Stimulated activated CD8-positive, alpha-beta memory T cell treated with anti-CD3 and anti-CD28 coated beads, Interleukin-7, amount 100 ng/mL, for 24 hours (primary cell): ENCODE measurements around the gene HOXA9.

ENCODE experiments used
- DNase-seq: peaks from one replicate; pipeline ENCODE4 v3.0.0-alpha.2; 2020; ENCODE audit warnings: low read depth

The HOXA9 gene

GRCh38 chr7:27124902-27125689, 40.2 kb downstream of the HOXA9 start:
- DNase-seq, result no peak

GRCh38 chr7:27124096-27124901, 41.0 kb downstream of the HOXA9 start:
- DNase-seq, result no peak

GRCh38 chr7:27123477-27124053, 41.8 kb downstream of the HOXA9 start:
- DNase-seq, result no peak

- no peak for DNase-seq
Measured at GRCh38 chr7:27123007-27123476, 42.3 kb downstream of the HOXA9 start.

GRCh38 chr7:27122077-27122910, 43.0 kb downstream of the HOXA9 start:
- no peak for DNase-seq

GRCh38 chr7:27121684-27122076, 43.7 kb downstream of the HOXA9 start:
- DNase-seq, result no peak

- DNase-seq, result no peak
Measured at GRCh38 chr7:27119412-27119911, 45.9 kb downstream of the HOXA9 start.

- no peak for DNase-seq
Measured at GRCh38 chr7:27118580-27118979, 46.8 kb downstream of the HOXA9 start.

GRCh38 chr7:27117887-27118491, 47.3 kb downstream of the HOXA9 start:
- no peak for DNase-seq

GRCh38 chr7:27116962-27117886, 48.1 kb downstream of the HOXA9 start:
- no peak for DNase-seq

GRCh38 chr7:27116031-27116961, 49.0 kb downstream of the HOXA9 start:
- no peak for DNase-seq

- DNase-seq, result no peak
Measured at GRCh38 chr7:27115221-27116026, 49.9 kb downstream of the HOXA9 start.

- DNase-seq, result no peak
Measured at GRCh38 chr7:27114881-27115220, 50.5 kb downstream of the HOXA9 start.

- no peak for DNase-seq
Measured at GRCh38 chr7:27113991-27114769, 51.2 kb downstream of the HOXA9 start.

- DNase-seq, result no peak
Measured at GRCh38 chr7:27112955-27113949, 52.1 kb downstream of the HOXA9 start.
